ENCODE measurements around the gene CNPY2.
"Not testable (repeated sequence)": the region's sequence is repeated elsewhere in the genome, so short reads cannot be mapped to it uniquely, and the experiment has no call there.

The CNPY2 gene

DNA sequence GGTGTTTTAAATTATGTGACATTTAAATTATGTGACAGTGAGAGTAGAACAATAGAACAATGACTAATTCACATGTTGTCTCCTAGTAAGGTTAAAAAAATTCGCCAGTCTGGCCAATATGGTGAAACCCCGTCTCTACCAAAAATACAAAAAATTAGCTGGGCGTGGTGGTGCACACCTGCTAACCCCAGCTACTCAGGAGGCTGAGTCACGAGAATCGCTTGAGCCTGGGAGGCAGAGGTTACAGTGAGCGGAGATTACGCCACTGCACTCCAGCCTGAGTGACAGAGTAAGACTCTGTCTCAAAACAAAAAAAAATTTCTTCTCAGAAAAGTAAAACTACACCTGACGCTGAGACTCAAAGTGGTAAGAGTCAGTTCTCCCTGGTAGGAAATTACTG lies 18.4 kb downstream of the CNPY2 start:
- FAIRE-seq = no peak

DNA sequence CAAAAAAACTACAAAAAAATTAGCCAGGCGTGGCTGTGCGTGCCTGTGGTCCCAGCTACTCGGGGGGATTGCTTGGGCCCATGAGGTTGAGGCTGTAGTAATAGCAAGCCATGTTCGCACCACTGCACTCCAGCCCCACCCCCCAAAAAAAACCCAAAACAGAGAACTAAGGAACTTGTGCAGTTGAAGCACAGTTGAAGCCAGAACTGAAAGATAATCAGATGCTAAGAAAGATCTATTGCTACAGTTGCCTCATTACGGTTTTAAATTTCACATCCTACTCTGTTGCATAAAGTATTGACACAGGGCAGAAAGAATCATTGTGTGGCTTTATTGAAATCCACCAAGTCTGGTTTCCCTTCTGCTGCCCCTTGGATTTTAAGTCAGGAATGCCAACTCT lies 19.5 kb downstream of the CNPY2 start:
- FAIRE-seq = no peak

DNA sequence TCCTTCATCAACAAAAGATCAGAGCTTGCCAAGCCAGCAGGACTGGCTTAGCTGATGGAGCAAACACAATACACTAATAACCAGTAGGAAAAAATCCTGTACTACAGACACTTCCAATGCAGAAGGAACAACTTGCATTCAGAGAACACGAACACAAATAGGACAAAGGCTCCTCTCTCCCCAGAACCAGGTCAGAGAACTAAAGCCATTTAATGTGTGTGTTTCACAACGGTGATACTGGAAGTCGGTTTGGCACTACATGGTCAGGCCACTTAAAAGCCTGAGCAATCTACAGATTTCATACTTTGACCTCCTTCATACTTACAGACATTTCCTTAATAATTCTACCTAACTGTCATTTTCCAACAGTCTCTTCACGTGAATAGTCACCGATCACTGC lies 22.0 kb downstream of the CNPY2 start:
- FAIRE-seq = no peak

DNA sequence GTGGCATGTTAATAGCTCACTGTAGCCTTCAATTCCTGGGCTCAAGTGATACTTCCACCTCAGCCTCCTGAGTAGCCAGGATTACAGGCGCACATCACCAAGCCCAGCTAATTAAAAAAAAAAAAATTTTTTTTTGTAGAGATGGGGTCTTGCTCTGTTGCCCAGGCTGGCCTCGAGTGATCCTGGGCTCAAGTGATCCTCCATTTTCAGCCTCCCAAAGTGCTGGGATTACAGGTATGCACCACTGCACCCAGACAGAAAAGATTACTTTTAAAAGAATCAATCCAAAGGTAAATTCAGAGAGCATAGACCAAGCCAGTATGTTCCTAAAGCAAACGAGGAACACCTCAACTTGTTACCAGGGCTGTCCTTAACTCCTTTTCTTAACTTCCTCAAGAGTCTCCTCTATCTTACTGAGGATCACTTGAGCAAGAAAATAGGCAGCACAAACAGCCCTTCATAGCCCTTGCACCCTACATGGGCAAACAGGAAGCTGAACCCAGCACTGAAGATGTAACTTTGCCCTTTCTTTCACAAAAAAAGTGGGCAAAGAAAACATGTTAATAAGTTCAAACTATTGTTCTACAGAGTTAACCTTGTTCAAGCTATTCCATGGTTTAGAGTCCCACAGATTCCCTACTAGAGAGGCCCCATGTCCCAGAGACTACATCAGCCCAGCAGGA lies 26.9 kb downstream of the CNPY2 start:
- FAIRE-seq = no peak

DNA sequence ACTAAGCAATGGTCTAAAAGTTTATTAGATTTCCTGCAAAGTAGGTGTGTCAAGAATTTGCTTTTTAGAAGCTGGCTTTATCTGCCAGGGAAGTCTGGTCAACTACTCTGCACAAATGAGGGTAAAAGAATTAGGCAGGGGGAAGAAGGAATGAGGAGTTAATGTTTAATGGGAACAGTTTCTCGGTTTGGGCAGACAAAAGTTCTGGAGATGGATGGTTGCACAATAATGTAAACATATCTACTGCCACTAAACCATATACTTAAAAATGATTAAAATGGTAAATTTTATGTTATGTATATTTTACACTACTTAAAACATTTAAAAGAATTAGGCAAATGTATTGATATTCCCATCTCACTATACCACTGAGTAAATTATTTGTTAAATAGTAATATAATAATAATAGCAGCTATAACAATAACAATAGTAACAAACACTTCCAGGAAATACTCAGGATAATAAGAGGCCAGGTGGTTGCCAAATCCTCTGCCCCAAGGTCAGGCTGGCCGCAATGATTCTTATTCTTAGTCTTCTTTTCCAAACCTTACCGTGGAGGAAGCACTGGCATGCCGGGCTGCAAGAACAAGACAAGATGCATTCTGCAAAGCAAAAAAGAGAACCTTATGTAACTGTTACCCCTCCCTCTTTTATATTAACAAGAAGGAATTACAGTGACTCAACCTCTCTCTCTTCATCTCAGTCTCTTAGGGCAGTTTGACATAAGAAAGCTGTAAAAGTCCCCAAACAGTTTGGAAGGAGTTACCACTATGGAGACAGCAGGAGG lies 29.6 kb downstream of the CNPY2 start:
- no peak for FAIRE-seq

DNA sequence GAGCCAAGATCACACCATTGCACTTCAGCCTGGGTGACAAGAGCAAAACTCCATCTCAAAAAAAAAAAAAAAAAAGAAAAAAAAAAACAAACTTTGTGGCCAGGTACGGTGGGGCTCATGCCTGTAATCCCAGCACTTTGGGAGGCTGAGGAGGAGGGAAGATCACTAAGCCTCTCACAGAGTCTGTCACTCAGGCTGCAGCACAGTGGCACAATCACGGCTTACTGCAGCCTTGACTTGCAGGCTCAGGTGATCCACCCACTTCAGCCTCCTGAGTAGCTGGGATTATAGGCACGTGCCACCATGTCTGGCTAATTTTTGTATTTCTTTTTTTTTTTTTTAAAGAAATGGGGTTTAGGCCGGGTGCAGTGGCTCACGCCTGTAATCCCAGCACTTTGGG lies 31.5 kb downstream of the CNPY2 start:
- not testable (repeated sequence) for FAIRE-seq

DNA sequence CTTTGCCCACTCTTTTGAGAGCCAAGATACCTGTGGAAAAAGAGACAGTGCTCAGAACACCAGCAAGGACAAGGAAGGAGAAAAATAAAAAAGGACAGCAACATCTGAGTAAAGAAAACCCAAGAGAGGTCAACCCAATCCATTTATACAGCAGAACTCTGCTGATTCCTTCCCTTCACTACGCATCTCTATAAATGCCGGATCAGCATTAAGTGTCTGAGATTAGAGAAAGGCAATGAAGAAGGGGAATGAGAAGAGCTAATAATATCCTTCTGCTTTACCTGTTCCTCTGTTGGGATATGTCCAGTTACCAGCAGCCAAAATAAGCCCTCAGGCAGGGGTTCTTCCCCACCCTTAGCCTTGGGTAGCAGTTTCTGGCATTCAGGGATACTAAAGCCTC lies 33.2 kb downstream of the CNPY2 start:
- no peak for FAIRE-seq

DNA sequence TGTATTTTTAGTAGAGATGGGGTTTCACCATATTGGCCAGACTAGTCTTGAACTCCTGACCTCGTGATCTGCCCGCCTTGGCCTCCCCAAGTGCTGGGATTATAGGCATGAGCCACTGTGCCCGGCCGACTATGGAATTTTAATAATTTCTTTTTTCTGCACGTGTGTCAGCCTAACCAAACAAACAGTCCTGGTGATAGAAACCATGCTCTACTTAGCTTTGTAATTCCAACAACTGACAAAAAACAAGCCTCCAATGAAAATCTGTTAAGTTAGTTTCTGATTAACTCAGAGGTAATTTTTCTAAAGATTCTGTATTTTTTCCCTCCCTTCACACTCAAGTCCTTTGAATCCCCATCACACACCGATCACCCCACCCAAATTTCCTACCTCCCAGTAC lies 33.8 kb downstream of the CNPY2 start:
- FAIRE-seq = no peak

DNA sequence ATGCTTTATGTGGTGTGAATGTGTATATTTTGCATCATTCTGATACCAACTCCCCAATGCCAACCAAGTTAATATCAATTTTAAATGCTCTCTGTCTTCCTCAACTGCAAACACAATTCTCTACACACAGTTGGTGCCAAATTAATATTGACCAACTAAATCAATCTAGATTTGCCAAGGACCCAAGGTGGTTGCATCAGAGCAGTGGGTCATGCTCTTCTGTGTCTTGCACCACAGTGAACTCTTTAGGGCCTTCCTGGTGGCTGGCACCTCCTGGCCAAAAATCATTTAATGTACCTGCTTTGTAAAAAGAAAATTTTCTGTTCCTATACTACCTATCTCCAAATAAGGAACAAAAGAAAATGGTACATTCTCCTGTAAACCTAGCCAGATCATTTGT lies 34.9 kb downstream of the CNPY2 start:
- FAIRE-seq = no peak

DNA sequence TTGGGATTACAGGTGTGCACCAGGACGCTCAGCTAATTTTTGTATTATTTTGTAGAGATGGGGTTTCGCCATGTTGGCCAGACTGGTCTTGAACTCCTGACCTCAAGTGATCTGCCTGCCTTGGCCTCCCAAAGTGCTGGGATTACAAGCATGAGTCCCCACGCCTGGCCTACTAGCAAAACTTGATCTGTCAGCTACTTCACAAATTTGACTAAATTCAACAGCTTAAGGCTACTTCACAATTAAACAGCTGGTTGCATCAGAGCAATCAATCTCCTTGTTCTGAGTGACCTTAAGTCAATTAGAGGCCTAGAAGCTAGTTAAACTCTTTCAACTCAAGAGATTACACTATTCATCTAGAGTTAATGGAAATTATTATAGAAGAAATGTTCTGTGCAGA lies 36.9 kb downstream of the CNPY2 start:
- FAIRE-seq = no peak

DNA sequence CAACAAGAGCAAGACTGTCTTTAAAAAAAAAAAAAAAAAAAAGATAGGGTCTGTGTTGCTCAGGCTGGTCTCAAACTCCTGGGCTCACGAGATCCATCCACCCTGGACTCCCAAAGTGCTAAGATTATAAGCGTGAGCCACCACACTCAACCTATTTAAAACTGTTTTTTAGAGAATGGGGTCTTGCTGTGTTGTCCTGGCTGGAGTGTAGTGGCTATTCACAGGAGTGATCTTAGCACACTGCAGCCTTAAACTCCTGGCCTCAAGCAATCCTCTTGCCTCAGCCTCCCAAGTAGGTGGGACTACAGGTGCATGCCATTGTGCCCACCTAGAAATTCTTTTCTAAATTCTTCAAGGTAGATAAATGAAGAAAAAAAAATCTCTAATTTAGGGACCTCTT lies 41.5 kb downstream of the CNPY2 start:
- FAIRE-seq = no peak

DNA sequence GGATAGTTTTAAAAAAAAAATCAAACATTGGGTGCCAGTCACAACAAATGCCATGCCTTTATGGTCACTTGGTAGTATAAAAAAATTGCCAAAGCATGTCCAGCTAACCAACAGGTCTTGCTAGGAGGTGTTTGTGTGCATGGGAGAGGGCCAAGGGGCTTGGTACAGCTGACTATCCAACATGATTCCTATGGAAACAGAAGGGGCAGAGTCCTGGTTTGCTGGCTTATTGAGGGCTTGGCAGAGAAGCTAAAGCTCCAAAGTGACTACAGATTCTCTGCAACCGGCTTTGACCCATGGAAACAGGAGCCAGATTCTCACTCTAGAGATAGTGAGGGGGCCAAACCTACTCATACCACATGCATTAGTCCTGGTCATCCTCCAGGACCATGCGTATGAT lies 43.3 kb downstream of the CNPY2 start:
- FAIRE-seq = not testable (repeated sequence)

DNA sequence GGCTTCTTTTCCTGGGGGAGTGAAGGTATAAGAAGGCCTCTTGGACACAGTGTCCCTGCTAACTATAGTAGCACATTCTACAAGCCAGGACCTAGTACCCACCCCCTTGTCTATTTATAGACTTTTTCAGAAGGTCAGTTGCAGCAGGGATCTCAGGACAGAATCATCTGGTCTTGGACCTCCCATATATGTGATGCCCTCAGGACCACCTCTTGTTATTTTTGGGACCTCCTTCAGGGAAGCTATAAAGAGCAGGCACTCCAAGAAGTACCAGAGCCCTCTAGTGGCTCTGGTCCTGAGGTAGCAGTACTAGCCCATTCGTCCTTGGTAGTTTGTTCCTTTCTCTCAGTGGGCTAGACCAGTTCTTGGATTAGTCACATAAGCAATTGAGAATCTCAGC lies 44.8 kb downstream of the CNPY2 start:
- FAIRE-seq = no peak

DNA sequence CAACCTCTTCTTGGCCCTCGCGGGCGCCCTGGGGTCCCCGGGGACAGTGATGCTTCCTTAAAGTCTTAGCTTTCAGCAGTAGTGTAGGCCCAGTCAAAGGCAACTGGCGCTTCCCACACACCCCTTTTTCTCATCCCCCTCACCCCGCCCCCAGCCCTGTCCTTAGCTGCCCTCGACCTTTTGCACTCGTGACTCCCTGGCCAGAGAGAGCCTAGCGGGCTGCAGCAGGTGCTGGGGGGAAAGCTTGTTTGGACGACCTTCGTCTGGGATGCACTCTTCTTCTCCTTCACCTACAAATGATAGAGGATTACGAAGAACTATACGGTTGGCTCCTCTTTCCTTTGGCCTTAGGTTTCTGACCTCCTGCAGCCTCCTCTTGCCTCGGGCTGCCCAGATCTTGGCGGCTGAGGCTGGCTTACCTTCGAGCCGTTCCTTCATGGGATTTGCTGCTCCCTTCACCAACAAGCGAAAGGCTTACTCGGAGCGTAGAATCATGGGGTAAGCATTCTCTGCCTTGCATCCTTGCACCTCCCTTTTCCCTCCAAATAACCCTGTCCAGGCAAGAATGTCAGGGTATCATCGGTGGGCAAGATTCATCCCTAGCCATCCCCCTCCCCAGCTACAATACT lies 48.2 kb downstream of the CNPY2 start:
- no peak for FAIRE-seq

DNA sequence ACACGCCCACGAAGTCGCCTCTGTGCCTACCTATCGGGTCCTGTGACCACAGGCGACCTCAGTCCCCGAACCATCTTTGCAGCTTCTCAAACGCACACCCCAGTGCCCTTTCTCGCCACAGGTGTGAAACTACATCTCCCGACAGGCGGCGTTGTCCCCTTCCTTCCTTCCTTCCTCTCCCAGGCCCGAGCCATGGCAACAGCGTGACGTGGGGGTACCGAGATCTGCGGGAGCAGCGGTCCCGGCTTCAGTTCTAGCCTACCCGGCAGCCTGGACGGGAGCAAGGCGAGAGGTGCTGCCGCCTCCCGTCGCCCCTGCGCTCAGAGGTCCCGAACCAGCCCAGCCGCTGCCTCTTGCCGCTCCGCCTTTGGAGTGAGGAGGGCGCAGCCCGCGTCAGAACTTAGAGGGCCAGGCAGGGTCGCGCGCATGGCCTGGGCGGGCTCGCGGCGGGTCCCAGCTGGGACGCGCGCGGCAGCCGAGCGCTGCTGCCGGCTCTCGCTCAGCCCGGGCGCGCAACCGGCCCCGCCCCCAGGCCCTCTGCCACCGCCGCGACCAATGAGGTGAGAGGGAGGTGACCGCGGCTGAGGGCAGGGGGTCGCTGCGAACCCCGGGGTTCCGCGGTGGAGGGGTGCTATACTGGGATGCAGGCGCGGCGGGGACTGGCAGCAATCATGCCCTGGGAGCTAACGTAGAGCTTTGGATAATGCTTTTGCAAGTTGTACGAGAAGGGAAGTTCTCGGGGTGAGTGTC lies 48.9 kb downstream of the CNPY2 start, which contains the start of gene COQ10A:
Gene COQ10A, plus strand, starts transcription at position 250 of the 750 bp plus-strand sequence. Its CDS starts 177 bp downstream, at position 427.
- no peak for FAIRE-seq

DNA sequence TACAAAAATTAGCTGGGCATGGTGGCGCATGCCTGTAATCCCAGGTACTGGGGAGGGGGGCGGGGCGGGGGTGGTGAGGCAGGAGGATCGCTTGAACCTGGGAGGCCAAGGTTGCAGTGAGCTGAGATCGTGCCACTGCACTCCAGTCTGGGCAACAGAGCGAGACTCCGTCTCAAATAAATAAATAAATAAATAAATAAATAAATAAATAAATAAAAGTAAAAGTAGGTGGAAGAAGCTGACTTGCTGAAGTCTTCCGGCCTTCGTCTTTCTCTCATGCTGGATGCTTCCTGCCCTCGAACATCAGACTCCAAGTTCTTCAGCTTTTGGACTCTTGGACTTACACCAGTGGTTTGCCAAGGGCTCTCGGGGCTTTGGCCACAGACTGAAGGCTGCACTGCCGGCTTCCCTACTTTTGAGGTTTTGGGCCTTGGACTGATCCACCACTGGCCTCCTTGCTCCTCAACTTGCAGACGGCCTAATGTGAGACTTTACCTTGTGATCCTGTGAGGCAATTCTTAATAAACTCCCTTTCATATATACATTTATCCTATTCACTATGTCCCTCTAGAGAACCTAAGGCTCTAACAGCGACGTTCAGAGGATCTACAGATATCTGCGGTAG lies 49.6 kb downstream of the CNPY2 start:
- not testable (repeated sequence) for FAIRE-seq

DNA sequence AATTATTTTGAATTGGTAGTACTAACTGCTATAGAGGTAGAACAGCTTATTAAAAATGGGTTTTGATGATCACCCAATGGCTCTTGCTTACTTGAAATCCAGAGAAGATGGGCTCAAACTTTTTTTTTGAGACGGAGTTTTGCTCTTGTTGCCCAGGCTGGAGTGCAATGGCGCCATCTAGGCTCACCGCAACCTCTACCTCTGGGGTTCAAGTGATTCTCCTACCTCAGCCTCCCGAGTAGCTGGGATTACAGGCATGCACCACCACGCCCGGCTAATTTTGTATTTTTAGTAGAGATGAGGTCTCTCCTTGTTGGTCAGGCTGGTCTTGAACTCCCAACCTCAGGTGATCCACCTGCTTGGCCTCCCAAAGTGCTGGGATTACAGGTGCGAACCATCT lies 52.8 kb downstream of the CNPY2 start:
- not testable (repeated sequence) for FAIRE-seq

DNA sequence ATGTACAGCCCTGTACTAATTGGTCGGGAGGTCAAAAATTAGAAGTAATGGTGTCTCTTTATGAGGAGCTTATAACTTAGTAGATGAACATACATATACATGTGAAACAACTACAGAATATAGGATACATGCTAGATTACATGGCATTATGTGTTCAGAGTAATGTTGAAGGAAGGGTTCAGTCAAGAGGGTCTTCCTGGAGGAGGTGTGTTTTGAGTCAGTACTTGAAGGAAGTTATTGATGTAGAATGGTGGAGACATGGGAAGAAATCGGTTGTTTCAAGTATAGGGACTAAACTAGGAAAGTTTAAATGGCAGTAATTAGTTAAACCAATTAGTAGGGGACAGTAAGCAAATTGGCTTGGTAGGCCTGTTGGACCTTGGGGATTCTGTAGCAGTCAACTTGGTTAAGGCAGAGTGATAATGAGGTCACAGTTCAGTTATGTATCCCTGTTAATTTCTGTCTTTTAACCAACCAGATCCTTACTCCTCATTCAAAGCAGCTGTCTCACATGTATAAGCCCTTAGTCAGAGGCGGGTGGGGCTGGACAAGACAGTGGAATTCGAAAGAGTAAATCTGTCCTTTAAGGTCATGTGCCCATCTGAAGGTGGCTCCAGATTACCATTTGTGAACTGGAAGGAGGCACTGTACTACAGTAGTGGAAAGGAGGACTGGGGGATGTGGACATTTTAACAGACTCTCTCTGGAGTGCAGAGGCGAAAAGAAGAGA lies 54.1 kb downstream of the CNPY2 start:
- no peak for FAIRE-seq

DNA sequence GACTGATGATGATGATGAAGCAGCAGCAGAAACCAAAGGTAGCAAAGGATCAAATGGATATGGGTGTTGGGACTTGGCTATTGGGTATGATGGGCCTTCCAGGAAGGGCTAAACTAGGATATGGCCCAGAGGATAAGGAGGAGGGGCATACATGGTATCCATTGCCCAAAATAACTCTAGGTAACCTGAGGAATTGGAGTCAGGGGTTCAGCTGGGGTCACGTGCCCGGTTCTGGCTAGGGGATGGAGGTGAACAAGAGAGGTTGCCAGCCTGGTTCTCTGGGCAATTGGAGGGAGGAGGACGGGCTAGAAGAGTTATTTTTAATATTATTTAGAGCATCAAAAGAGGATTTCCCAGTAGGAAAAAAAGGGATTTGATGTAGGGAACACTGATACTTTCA lies 54.9 kb downstream of the CNPY2 start:
- FAIRE-seq = no peak

DNA sequence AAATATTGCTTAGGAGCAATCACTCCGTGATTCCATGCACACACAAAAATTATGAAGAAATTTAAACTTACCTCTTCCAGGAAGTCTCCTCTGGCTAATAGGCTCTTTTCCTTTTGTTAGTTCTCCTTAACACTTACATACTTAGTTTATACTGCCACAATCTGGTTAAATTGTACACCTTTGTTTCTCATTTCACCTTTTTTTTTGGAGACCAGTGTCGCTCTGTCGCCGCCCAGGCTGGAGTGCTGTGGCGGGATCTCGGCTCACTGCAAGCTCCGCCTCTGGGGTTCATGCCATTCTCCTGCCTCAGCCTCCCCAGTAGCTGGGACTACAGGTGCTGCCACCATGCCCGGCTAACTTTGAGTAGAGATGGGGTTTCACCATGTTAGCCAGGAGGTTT lies 55.4 kb downstream of the CNPY2 start:
- FAIRE-seq = no peak
